BE2C (cell line): ENCODE measurements around the gene FBXO27.

Experiments
- DNase-seq: peaks from one replicate; pipeline ENCODE4 v3.0.0-alpha.2; 2020
- H3K27me3 ChIP-seq: fragments of 250-450 bp; sonication (Bioruptor Pico); 2 replicates; pipeline ENCODE4 v1.5.1; 2020; ENCODE audit warnings: mild to moderate bottlenecking
- H3K36me3 ChIP-seq: fragments of 250-450 bp; sonication (Bioruptor Pico); 2 replicates; pipeline ENCODE4 v1.5.1; 2020; ENCODE audit warnings: mild to moderate bottlenecking
- H3K4me1 ChIP-seq: fragments of 250-450 bp; sonication (Bioruptor Pico); 2 replicates; pipeline ENCODE4 v1.5.1; 2020
- H3K4me3 ChIP-seq: 2 replicates; pipeline ENCODE4 v1.5.1; 2011; ENCODE audit warnings: low read depth, low read length
- H3K9me3 ChIP-seq: fragments of 250-450 bp; sonication (Bioruptor Pico); 2 replicates; pipeline ENCODE4 v1.5.1; 2020
- TF ChIP-seq, protein P1 (sequence below): IDR thresholded peaks from 2 replicates; pipeline ENCODE4 v1.5.1; 2012; ENCODE audit warnings: mild to moderate bottlenecking, low read depth, low read length

FBXO27 gene

DNA sequence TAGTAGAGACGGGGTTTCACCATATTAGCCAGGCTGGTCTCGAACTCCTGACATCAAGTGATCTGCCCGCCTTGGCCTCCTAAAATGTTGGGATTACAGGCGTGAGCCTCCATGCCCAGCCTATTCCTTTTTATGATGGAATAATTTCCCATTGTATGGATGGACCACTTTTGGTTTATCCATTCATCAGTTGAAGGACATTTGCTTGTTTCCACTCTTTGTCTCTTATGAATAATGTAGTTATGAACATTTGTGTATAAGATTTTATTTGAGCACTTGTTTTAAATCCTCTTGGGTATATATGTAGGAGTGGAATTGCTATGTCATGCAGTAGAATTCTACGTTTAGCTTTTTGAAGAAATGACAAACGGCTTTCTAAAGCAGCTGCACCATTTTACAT lies 23.3 kb downstream of the FBXO27 start:
- TF ChIP-seq, protein P1, sequence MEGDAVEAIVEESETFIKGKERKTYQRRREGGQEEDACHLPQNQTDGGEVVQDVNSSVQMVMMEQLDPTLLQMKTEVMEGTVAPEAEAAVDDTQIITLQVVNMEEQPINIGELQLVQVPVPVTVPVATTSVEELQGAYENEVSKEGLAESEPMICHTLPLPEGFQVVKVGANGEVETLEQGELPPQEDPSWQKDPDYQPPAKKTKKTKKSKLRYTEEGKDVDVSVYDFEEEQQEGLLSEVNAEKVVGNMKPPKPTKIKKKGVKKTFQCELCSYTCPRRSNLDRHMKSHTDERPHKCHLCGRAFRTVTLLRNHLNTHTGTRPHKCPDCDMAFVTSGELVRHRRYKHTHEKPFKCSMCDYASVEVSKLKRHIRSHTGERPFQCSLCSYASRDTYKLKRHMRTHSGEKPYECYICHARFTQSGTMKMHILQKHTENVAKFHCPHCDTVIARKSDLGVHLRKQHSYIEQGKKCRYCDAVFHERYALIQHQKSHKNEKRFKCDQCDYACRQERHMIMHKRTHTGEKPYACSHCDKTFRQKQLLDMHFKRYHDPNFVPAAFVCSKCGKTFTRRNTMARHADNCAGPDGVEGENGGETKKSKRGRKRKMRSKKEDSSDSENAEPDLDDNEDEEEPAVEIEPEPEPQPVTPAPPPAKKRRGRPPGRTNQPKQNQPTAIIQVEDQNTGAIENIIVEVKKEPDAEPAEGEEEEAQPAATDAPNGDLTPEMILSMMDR: no peak
- Histone ChIP-seq H3K4me1 (no peaks in the 10 kb centered on the region), H3K36me3 (no peaks in the 10 kb centered on the region), H3K9me3 (no peaks in the 10 kb centered on the region), H3K27me3 (no peaks in the 10 kb centered on the region; the same call in 1 of the 2 replicates), H3K4me3 (no peak overlapping the region)
- no peak for DNase-seq

DNA sequence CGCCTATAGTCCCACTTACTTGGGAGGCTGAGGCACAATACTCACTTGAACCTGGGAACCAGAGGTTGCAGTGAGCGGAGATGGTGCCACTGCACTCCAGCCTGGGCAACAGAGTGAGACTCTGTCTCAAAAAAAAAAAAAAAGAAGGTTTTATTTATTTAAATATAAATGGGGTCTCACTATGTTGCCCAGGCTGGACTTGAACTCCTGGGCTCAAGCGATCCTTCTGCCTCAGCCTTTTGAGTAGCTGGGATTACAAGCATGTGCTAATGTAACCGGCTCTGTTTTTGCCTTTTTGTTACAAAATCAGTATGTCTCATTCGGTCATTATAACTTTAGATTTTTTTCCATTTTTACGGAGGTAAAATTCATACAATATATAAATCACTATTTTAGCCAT lies 24.2 kb downstream of the FBXO27 start:
- Histone ChIP-seq H3K4me3 (no peak overlapping the region), H3K4me1 (no peaks in the 10 kb centered on the region), H3K9me3 (no peaks in the 10 kb centered on the region), H3K36me3 (no peaks in the 10 kb centered on the region), H3K27me3 (no peaks in the 10 kb centered on the region; the same call in 1 of the 2 replicates)
- no peak for DNase-seq
- TF ChIP-seq, protein P1: no peak

DNA sequence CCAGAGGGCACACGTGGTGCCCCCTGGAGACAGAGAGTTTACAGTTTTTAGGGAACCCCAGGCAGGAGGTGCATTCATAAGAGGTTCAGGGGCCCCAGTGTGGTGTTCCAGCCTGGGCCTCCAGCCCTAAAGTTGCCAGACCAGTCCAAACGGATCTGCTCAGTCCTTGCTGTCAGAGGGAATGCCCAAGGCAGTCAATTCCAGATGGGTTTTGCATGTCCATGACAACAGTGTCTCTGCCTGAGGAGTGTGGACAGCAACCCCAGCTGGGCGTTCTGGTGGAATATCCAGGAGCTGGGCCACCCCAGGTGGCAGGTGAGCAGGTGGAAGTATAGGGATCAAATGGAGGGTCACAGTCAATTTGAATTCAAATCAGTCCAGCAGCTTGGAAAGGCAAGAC lies 25.3 kb downstream of the FBXO27 start:
- TF ChIP-seq, protein P1: no peak
- no peak for DNase-seq

DNA sequence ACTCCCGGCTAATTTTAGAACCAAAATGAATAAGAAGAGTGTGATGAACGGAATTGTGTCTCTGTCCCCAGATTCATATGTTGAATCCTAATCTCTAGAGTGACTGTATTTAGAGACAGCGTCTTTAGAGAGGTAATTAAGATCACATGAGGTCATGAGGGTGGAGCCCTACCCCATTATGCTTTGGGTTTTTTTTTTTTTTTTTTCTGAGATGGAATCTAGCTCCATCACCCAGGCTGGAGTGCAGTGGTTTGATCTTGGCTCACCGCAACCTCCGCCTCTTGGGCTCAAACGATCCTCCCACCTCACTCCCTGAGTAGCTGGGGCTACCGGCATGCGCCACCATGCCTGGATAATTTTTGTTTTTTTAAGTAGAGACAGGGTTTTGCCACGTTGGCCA lies 27.9 kb downstream of the FBXO27 start:
- H3K9me3 ChIP-seq: no peaks in the 10 kb centered on the region
- DNase-seq: no peak
- H3K4me3 ChIP-seq: no peak overlapping the region
- H3K4me1 ChIP-seq: no peaks in the 10 kb centered on the region
- TF ChIP-seq, protein P1: no peak
- H3K36me3 ChIP-seq: no peaks in the 10 kb centered on the region
- H3K27me3 ChIP-seq: peaks cover 3% of the 10 kb centered on the region; the same call in 1 of the 2 replicates

More for the DNA sequence above, 25.3 kb downstream of the FBXO27 start:
- Histone ChIP-seq H3K9me3 (no peaks in the 10 kb centered on the region), H3K27me3 (peaks cover 3% of the 10 kb centered on the region; the same call in 1 of the 2 replicates), H3K4me3 (no peak overlapping the region), H3K36me3 (no peaks in the 10 kb centered on the region), H3K4me1 (no peaks in the 10 kb centered on the region)

DNA sequence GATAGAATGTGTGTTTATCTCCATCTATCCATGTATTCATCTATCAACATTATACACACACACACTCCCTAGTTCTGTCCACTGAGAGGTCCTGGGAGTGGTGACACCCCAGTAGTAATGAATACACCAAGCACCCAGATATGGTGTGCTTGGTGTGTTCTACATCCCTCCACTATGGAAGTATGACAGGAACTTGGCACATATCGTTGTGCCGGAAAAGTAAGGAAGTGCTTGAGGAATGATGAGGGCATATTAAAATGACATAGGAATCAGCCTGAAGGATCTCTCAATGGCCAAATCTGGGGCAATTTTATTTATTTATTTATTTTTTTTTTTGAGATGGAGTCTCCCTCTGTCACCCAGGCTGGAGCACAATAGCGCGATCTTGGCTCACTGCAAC lies 28.6 kb downstream of the FBXO27 start:
- Histone ChIP-seq H3K4me1 (no peaks in the 10 kb centered on the region), H3K9me3 (no peaks in the 10 kb centered on the region), H3K36me3 (no peaks in the 10 kb centered on the region), H3K27me3 (peaks cover 3% of the 10 kb centered on the region; the same call in 1 of the 2 replicates), H3K4me3 (no peak overlapping the region)
- TF ChIP-seq, protein P1: no peak
- DNase-seq: no peak

DNA sequence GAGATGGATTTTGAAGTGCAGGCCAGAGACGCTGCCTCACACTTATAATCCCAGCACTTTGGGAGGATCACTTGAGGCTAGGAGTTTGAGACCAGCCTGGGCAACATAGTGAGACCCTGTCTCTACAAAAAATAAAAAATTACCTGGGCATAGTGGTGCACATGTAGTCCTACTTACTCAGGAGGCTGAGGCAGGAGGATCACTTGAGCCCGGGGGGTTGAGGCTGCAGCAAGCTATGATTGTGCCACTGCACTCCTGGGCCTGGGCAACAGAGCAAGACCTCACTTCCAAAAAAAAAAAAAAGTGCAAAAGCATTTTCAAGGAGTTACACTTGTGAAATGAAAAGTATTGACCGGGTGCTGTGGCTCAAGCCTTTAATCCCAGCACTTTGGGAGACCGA lies 29.2 kb downstream of the FBXO27 start:
- no peaks in the 10 kb centered on the region for H3K36me3 ChIP-seq
- peaks cover 3% of the 10 kb centered on the region; the same call in 1 of the 2 replicates for H3K27me3 ChIP-seq

More for the DNA sequence above, 29.2 kb downstream of the FBXO27 start:
- H3K4me3 ChIP-seq: no peak overlapping the region
- TF ChIP-seq, protein P1: no peak
- H3K9me3 ChIP-seq: no peaks in the 10 kb centered on the region
- no peaks in the 10 kb centered on the region for H3K4me1 ChIP-seq
- DNase-seq: no peak
